ENCODE measurements around the gene KMT2E.
A peak's percentile ranks its signal among the peaks of the same experiment; 100 is the strongest.

The KMT2E gene

GRCh38 chr7:105009667-105010503 lies 4.1 kb upstream of the KMT2E start:
- no peak for DNase-seq

- DNase-seq, result no peak
Observed at GRCh38 chr7:105010504-105011130, 3.4 kb upstream of the KMT2E start.

GRCh38 chr7:105011141-105011830 lies 2.7 kb upstream of the KMT2E start:
- peak; percentile 10 for DNase-seq

GRCh38 chr7:105011831-105012502 lies 2.0 kb upstream of the KMT2E start:
- DNase-seq, result no peak

GRCh38 chr7:105012503-105013220 lies 1.3 kb upstream of the KMT2E start:
- peak; percentile 99 for DNase-seq

GRCh38 chr7:105013221-105013815 lies 687 bp upstream of the KMT2E start:
- DNase-seq, result peak; percentile 96

- DNase-seq, result peak; percentile 45
Observed at GRCh38 chr7:105014693-105015389, 836 bp downstream of the KMT2E start.

GRCh38 chr7:105015390-105015965 lies 1.5 kb downstream of the KMT2E start:
- no peak for DNase-seq

GRCh38 chr7:105016068-105016708 lies 2.2 kb downstream of the KMT2E start:
- DNase-seq, result no peak

GRCh38 chr7:105016709-105017656 lies 3.0 kb downstream of the KMT2E start:
- DNase-seq, result peak; percentile 58

GRCh38 chr7:105017657-105018365 lies 3.8 kb downstream of the KMT2E start:
- DNase-seq, result no peak

GRCh38 chr7:105019269-105019668 lies 5.3 kb downstream of the KMT2E start:
- DNase-seq, result no peak

GRCh38 chr7:105020926-105021325 lies 6.9 kb downstream of the KMT2E start:
- no peak for DNase-seq

GRCh38 chr7:105021352-105021751 lies 7.3 kb downstream of the KMT2E start:
- no peak for DNase-seq

GRCh38 chr7:105021967-105022366 lies 8.0 kb downstream of the KMT2E start:
- no peak for DNase-seq

GRCh38 chr7:105022458-105022857 lies 8.5 kb downstream of the KMT2E start:
- DNase-seq, result no peak

GRCh38 chr7:105024734-105025133 lies 10.7 kb downstream of the KMT2E start:
- peak; percentile 70 for DNase-seq

- DNase-seq, result no peak
Observed at GRCh38 chr7:105026750-105027149, 12.7 kb downstream of the KMT2E start.

Data from fibroblast of upper back skin (primary cell).